Gastrocnemius medialis (tissue), 4 donors: Measurements from ENCODE around the gene NR3C2. TPM values are rescaled to one million over a fixed set of nuclear protein-coding genes. Genes with fewer than 3 reads are reported as not detected.

Source experiments
- ATAC-seq, 2 donors: fragments of 150-250 bp; one replicate each; pipeline ENCODE4 v1.9.1; 2016
- DNase-seq, 2 donors: peaks; one replicate each; pipeline ENCODE4 v3.0.0-alpha.2; 2019
- H3K27ac ChIP-seq, 4 donors: fragments of 200-600 bp; sonication (generic); 1 replicate in 1 of 4; 2 replicates in 3 of 4; pipeline ENCODE4 v1.5.1; 2016 to 2018; ENCODE audit warnings: mild to moderate bottlenecking in 2 of 4, moderate library complexity in 1 of 4
- H3K27me3 ChIP-seq, 3 donors: fragments of 200-600 bp; sonication (generic) in 2 of 3; 1 replicate in 1 of 3; 2 replicates in 2 of 3; pipeline versions ENCODE4 v1.5.1 to v1.6.0; 2016 to 2019; ENCODE audit warnings: mild to moderate bottlenecking in 1 of 3, moderate library complexity in 1 of 3
- H3K36me3 ChIP-seq, 2 donors: fragments of 200-600 bp; sonication (generic) in 1 of 2; one replicate each; pipeline ENCODE4 v1.5.1; 2017 to 2018
- H3K4me1 ChIP-seq, 2 donors: fragments of 200-600 bp; sonication (generic) in 1 of 2; one replicate each; pipeline ENCODE4 v1.5.1; 2016 to 2017; ENCODE audit warnings: mild to moderate bottlenecking in 2 of 2
- H3K4me3 ChIP-seq, 4 donors: fragments of 200-600 bp; sonication (generic) in 3 of 4; 1 replicate in 1 of 4; 2 replicates in 3 of 4; pipeline ENCODE4 v1.5.1; 2016 to 2019; ENCODE audit warnings: mild to moderate bottlenecking in 2 of 4
- H3K9me3 ChIP-seq, 3 donors: fragments of 200-600 bp; sonication (generic) in 2 of 3; 1 replicate in 1 of 3; 2 replicates in 2 of 3; pipeline ENCODE4 v1.5.1; 2016 to 2019
- POLR2A ChIP-seq, 2 donors: fragments of 450-650 bp; IDR thresholded peaks; one replicate each; pipeline ENCODE4 v1.6.1; 2017; ENCODE audit warnings: antibody characterized with exemption in 2 of 2, mild to moderate bottlenecking in 2 of 2, moderate library complexity in 2 of 2
- in situ Hi-C, 4 donors: fragments of 200-750 bp; cut with MboI; loops; one replicate each; pipeline versions ENCODE4 v1.15.0 to v1.8.0; 2017; ENCODE audit warnings: low sequenced_read_pairs in 4 of 4
- intact Hi-C: fragments of 100-400 bp; cut with DNase I; formaldehyde crosslinking; loops from one replicate; pipeline ENCODE4 v1.15.1; 2023; ENCODE audit warnings: low total_unique reads
- total RNA-seq, 4 donors: library from RNA; depleted of rRNA; stranded (reverse); fragments of >200 nt; gene quantifications; one replicate each; pipeline versions ENCODE4 v1.1.0 to v1.2.3, GENCODE V29; 2016
- TF ChIP-seq, protein P1 (sequence below), 5 experiments: fragments of 450-650 bp in 3 of 5; fragments of 200-600 bp in 2 of 5; sonication (generic) in 2 of 5; IDR thresholded peaks in 4 of 5; conservative IDR thresholded peaks in 1 of 5; 1 replicate in 4 of 5; 2 replicates in 1 of 5; pipeline ENCODE4 v1.5.1; 2016 to 2019; ENCODE audit warnings: antibody characterized with exemption in 5 of 5, mild to moderate bottlenecking in 3 of 5, moderate library complexity in 3 of 5

NR3C2 gene
- total RNA-seq, 4 donors from 2014 or later, result 5.6 to 10.4 (median 8.1) TPM

DNA sequence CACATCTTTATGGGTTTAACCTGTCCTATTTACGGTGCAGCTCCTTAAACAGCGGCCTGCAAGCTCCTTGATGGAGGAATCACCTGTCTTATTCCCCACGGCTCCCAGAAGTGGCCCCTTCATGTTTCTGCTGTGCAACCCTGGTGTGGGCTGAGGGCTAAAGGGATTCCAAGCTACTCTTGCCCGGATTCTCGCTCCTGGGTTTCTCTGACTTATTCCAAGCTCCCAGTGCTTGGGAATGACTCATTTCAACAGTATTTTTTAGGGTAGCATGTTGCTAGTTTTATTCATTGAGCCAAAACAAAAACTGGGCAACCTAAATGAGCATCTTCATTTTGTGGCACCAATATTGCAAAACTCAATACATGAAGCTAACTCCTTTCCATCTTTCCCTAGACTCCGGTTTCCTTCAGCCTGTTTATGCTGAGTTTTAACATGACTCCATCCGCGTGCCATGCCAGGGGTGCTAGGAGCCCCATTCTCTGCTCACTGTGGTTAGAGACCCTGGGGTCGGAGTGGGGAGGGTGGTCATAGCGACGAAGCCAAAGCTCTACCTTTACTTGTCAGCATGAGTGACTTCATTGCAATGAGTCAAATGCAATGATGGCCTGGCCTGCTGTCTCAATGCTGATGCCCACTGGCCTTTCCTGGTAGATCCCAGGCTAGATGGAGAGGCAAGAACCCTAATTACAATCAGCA is 349.7 kb downstream of the NR3C2 start:
- DNase-seq (no peak), ATAC-seq (no peak)
- Histone ChIP-seq H3K27me3 (no peaks in the 10 kb centered on the region), H3K36me3 (no peaks in the 10 kb centered on the region), H3K27ac (no peak overlapping the region), H3K9me3 (no peaks in the 10 kb centered on the region), H3K4me1 (peaks cover 17 to 28% of the 10 kb centered on the region in 2 donors), H3K4me3 (no peak overlapping the region)
- in situ Hi-C loops, result no loop called here
- intact Hi-C loops, result no loop called here
- TF ChIP-seq POLR2A (IDR thresholded peaks at IDR 0.05), result no peak
- TF ChIP-seq, protein P1, sequence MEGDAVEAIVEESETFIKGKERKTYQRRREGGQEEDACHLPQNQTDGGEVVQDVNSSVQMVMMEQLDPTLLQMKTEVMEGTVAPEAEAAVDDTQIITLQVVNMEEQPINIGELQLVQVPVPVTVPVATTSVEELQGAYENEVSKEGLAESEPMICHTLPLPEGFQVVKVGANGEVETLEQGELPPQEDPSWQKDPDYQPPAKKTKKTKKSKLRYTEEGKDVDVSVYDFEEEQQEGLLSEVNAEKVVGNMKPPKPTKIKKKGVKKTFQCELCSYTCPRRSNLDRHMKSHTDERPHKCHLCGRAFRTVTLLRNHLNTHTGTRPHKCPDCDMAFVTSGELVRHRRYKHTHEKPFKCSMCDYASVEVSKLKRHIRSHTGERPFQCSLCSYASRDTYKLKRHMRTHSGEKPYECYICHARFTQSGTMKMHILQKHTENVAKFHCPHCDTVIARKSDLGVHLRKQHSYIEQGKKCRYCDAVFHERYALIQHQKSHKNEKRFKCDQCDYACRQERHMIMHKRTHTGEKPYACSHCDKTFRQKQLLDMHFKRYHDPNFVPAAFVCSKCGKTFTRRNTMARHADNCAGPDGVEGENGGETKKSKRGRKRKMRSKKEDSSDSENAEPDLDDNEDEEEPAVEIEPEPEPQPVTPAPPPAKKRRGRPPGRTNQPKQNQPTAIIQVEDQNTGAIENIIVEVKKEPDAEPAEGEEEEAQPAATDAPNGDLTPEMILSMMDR (IDR thresholded peaks at IDR 0.05 in 4 of 5, conservative IDR thresholded peaks at IDR 0.05 in 1 of 5), result no peak

DNA sequence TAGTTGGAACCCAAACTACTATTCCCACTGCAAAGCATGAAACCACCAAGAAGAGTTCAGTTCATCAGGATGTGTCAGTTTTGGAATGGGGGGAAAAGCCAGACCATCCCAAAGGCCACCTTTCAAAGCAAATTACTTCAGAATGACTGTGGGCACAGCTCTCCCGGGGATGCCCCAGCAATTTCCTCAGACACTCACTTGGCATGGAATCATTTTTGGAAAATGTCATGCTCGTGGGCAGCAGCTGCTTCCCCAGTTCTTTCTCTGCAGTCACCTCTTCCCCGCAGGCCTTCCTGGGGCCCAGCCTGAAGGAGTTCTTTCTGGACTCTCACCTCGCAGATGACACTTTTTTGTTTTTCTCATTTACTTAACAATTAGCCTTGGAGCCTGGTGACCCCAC is 350.3 kb downstream of the NR3C2 start:
- ATAC-seq (no peak), DNase-seq (no peak)
- no peaks in the 10 kb centered on the region for H3K9me3 ChIP-seq
- H3K27me3 ChIP-seq, result no peaks in the 10 kb centered on the region
- H3K4me3 ChIP-seq, result no peak overlapping the region
- TF ChIP-seq POLR2A (IDR thresholded peaks at IDR 0.05), result no peak
- TF ChIP-seq, protein P1 (IDR thresholded peaks at IDR 0.05 in 4 of 5, conservative IDR thresholded peaks at IDR 0.05 in 1 of 5), result no peak
- H3K36me3 ChIP-seq, result no peaks in the 10 kb centered on the region
- intact Hi-C loops, result no loop called here
- no peak overlapping the region for H3K27ac ChIP-seq
- peaks cover 17 to 28% of the 10 kb centered on the region in 2 donors for H3K4me1 ChIP-seq
- in situ Hi-C loops, result no loop called here

DNA sequence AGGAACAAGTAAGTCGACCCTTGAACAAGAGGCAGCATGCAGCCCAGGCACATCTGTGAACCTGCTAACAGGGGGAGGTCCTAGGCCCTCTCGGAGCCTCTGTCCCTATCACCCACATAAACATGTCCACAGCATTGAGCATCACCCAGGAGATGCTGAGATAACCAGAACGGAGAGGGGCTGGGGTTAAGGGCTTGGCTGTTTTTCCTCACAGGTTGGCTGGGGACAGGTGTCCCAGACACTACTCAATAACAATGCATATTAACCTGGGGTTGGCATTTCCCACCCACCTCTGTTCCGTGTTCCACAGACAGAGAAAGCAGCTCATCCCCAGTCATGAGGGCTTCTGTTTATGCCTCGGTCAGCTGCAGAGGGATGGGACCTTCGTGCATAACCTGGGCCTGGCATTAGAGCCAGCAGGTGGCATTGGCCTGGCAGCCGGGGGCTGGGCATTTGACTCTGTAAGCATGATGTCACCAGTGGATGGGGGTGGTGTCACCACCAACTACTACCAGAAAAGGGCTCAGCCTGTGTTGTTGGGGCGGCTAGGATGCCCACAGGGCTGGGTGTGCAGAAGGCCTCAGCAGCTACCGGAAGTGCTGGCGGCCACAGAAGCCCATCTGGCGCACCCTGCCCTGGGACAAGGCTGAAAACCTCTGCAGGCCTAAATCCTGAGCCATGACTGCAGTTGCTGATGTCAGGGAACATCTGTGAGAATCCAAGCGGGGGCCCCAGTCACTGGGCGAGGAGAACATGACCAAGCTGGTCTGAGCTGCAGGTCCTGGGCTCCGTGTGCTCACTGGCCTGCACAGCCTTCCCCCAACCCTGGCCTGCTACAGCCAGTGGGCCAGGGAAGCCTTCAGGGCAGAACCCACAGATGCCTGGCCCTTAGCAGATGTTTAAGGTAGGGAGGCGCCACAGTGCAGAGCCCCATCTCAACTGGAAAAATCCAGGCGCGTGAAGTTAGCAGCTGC is 351.4 kb downstream of the NR3C2 start:
- in situ Hi-C loops (no loop called here), intact Hi-C loops (no loop called here)
- Histone ChIP-seq H3K36me3 (no peaks in the 10 kb centered on the region), H3K27ac (no peak overlapping the region), H3K9me3 (no peaks in the 10 kb centered on the region), H3K4me3 (no peak overlapping the region), H3K27me3 (no peaks in the 10 kb centered on the region), H3K4me1 (peaks cover 17 to 28% of the 10 kb centered on the region in 2 donors)
- ATAC-seq, result no peak
- TF ChIP-seq, protein P1 (IDR thresholded peaks at IDR 0.05 in 4 of 5, conservative IDR thresholded peaks at IDR 0.05 in 1 of 5), result no peak
- TF ChIP-seq POLR2A (IDR thresholded peaks at IDR 0.05), result no peak
- no peak for DNase-seq

DNA sequence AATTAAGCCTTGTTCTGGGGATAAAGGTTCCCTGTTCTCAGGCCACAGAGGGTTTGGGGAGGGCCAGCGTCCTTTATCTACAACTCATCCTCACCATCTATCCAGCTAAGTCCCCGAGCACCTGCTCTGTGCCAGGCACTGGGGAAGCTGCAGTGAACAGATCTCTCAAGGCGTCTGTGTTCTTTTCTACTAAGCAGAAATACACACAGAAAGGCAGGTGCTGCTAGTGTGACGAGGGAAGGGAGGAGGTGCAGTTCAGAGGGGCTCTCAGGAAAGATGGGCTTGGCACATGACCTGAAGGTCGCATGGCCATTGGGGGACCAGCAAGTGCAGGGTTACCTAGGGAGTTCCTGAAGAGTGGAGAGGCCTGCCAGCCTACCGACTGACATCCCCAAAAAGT is 352.2 kb downstream of the NR3C2 start:
- in situ Hi-C loops (no loop called here), intact Hi-C loops (no loop called here)
- no peak for ATAC-seq
- H3K36me3 ChIP-seq, result no peaks in the 10 kb centered on the region
- H3K9me3 ChIP-seq, result no peaks in the 10 kb centered on the region
- no peak for DNase-seq
- no peak overlapping the region for H3K27ac ChIP-seq
- H3K27me3 ChIP-seq, result no peaks in the 10 kb centered on the region
- H3K4me1 ChIP-seq, result peaks cover 17 to 28% of the 10 kb centered on the region in 2 donors
- no peak overlapping the region for H3K4me3 ChIP-seq
- TF ChIP-seq POLR2A (IDR thresholded peaks at IDR 0.05), result no peak
- TF ChIP-seq, protein P1 (IDR thresholded peaks at IDR 0.05 in 4 of 5, conservative IDR thresholded peaks at IDR 0.05 in 1 of 5), result no peak
